Caco-2 (cell line): ENCODE data around the gene QSOX2. TPM values are rescaled to one million over a fixed set of nuclear protein-coding genes. Genes with fewer than 3 reads are reported as not detected.

Experiments used
- BruUV-seq: library from RNA; stranded (reverse); fragments of 400-500 nt; replicated peaks from 2 replicates; lab custom pipeline; 2021; lab: Mats Ljungman, UMichigan
- CTCF ChIA-PET: fragments of 300-600 bp; sonication (Branson Sonifier 250); formaldehyde crosslinking; loops from one replicate; lab custom pipeline; 2022; ENCODE audit warnings: antibody characterized with exemption; lab: Charles Lee
- POLR2A ChIA-PET: fragments of 300-600 bp; sonication (Branson Sonifier 250); formaldehyde crosslinking; loops from one replicate; lab custom pipeline; 2022; ENCODE audit warnings: antibody characterized with exemption; lab: Charles Lee
- DNase-seq, 2 experiments: peaks; one replicate each; pipeline versions ENCODE4 v3.0.0 to v3.0.0-alpha.2; 2020 to 2022
- H3K27me3 ChIP-seq: replicated peaks from 2 replicates; pipeline ENCODE4 v1.6.0; 2011; ENCODE audit warnings: low read length; ENCODE audit not compliant: control insufficient read depth, insufficient read depth
- H3K36me3 ChIP-seq: 2 replicates; pipeline ENCODE4 v1.5.1; 2011; ENCODE audit warnings: low read length; ENCODE audit not compliant: control insufficient read depth, insufficient read depth
- H3K4me1 ChIP-seq: fragments of 250-450 bp; sonication (Bioruptor Pico); 2 replicates; pipeline ENCODE4 v1.5.1; 2020; ENCODE audit warnings: mild to moderate bottlenecking
- H3K4me3 ChIP-seq: 2 replicates; pipeline ENCODE4 v1.5.1; 2011; ENCODE audit warnings: low read depth, mild to moderate bottlenecking, control low read depth, low read length
- H3K9me3 ChIP-seq: fragments of 250-450 bp; sonication (Bioruptor Pico); 2 replicates; pipeline ENCODE4 v1.5.1; 2020; ENCODE audit warnings: mild to moderate bottlenecking, moderate library complexity
- H3K27ac Mint-ChIP-seq: one replicate; pipeline ENCODE4 v1.8.0; 2022; ENCODE audit warnings: mixed read lengths; ENCODE audit not compliant: unreplicated experiment
- H3K27me3 Mint-ChIP-seq: one replicate; pipeline ENCODE4 v1.8.0; 2022; ENCODE audit warnings: mixed read lengths; ENCODE audit not compliant: insufficient read depth, unreplicated experiment
- H3K36me3 Mint-ChIP-seq: one replicate; pipeline ENCODE4 v1.8.0; 2022; ENCODE audit warnings: mild to moderate bottlenecking, mixed read lengths; ENCODE audit not compliant: insufficient read depth, unreplicated experiment
- H3K4me1 Mint-ChIP-seq: one replicate; pipeline ENCODE4 v1.8.0; 2022; ENCODE audit warnings: low read depth, mixed read lengths; ENCODE audit not compliant: unreplicated experiment
- H3K4me3 Mint-ChIP-seq: one replicate; pipeline ENCODE4 v1.8.0; 2022; ENCODE audit warnings: mild to moderate bottlenecking, moderate library complexity, mixed read lengths; ENCODE audit not compliant: unreplicated experiment
- H3K9me3 Mint-ChIP-seq: one replicate; pipeline ENCODE4 v1.8.0; 2022; ENCODE audit warnings: mixed read lengths; ENCODE audit not compliant: unreplicated experiment
- intact Hi-C: fragments of 100-400 bp; cut with micrococcal nuclease; formaldehyde crosslinking; loops from one replicate; pipeline ENCODE4 v1.10.0; 2022; ENCODE audit not compliant: unreplicated experiment
- total RNA-seq: library from RNA; stranded (reverse); gene quantifications from 2 replicates; pipeline ENCODE4 v1.2.3, GENCODE V29; 2022
- TF ChIP-seq, protein P1 (sequence below), 2 experiments: fragments of 200-600 bp in 1 of 2; IDR thresholded peaks; 1 replicate in 1 of 2; 2 replicates in 1 of 2; pipeline versions ENCODE4 v1.5.1 to v1.8.0; 2011 to 2022; ENCODE audit warnings: antibody characterized with exemption in 1 of 2, control low read depth in 1 of 2, inconsistent platforms in 1 of 2, low read depth in 1 of 2, low read length in 1 of 2, mild to moderate bottlenecking in 1 of 2, moderate library complexity in 1 of 2; ENCODE audit not compliant: insufficient read depth in 1 of 2, severe bottlenecking in 1 of 2, unreplicated experiment in 1 of 2

Gene QSOX2
- total RNA-seq, 1 experiment from 2014 or later = 29.6 TPM

DNA sequence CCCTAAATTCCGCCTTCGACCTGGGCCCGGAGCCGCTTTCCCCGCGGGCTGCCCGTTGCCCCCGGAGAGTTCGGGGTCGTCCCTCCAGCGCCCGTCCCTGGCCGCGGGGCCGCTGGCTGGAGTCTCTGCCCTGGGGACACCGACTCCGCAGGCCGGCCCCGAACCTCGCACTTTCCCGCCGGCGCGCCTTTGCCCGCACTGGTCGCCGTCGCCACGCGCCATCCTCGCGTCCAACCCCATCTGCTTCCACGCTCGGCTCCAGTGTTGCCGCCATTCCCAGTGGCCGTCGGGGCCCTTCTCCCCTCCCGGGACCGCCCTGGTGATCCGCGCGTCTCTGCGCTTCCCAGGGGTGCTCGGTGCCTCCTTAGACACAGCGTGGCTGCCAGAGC, 51.7 kb downstream of the QSOX2 start:
- H3K27me3 ChIP-seq = no peaks in the 10 kb centered on the region
- CTCF ChIA-PET = no interaction called here

DNA sequence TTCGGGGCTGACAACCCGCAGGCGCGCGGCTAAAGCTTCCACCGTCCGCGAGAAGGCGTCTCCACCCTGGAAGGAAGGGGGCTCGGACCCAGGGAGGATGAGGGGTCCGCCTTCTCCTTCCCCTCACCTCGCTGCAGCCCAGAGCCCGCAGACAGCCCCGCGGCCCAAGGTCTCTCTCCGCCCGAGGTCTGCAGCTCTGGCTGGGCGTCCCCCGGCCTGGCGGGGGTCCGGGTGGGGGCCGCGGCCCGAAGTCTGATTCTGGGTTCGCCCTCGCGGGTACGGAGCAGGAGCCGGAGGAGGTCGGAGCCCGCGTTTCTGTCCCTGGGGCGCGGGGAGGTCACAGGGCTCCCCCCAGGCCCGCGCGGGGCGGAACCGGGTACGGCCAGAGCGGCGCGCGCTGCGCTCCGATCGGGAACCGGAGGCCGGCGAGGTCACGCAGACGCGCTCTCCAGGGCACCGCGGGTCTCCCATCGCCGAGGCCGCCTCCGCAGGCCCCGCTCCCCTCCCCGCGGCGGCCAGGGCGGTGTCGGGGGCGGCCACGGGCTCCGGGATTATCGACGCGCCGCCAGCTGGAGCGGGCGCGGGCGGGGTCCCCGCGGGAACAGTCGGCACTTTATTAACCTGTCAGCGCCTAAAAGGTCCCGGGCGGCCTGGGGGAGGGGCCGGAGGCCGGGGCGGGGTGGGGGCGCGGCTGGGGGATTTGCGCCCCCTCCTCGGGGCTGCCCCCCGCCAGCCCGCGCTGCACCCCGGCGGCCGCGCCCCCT, 52.3 kb downstream of the QSOX2 start:
- ChIA-PET POLR2A (no interaction called here), CTCF (no interaction called here)
- Mint-ChIP-seq H3K4me3 (peak overlapping the region; percentile 51), H3K27ac (no peak overlapping the region), H3K36me3 (no peaks in the 10 kb centered on the region), H3K27me3 (no peaks in the 10 kb centered on the region), H3K4me1 (peaks cover 10% of the 10 kb centered on the region), H3K9me3 (no peaks in the 10 kb centered on the region)
- no peak for DNase-seq
- intact Hi-C loops = no loop called here
- H3K4me3 ChIP-seq = peak overlapping the region; percentile 19
- H3K4me1 ChIP-seq = peaks cover 12% of the 10 kb centered on the region
- BruUV-seq = no TSS peak
- H3K9me3 ChIP-seq = no peaks in the 10 kb centered on the region
- TF ChIP-seq, protein P1, sequence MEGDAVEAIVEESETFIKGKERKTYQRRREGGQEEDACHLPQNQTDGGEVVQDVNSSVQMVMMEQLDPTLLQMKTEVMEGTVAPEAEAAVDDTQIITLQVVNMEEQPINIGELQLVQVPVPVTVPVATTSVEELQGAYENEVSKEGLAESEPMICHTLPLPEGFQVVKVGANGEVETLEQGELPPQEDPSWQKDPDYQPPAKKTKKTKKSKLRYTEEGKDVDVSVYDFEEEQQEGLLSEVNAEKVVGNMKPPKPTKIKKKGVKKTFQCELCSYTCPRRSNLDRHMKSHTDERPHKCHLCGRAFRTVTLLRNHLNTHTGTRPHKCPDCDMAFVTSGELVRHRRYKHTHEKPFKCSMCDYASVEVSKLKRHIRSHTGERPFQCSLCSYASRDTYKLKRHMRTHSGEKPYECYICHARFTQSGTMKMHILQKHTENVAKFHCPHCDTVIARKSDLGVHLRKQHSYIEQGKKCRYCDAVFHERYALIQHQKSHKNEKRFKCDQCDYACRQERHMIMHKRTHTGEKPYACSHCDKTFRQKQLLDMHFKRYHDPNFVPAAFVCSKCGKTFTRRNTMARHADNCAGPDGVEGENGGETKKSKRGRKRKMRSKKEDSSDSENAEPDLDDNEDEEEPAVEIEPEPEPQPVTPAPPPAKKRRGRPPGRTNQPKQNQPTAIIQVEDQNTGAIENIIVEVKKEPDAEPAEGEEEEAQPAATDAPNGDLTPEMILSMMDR (IDR thresholded peaks at IDR 0.05; ENCODE audit: insufficient read depth in 1 of 2, low read depth in 1 of 2, low read length in 1 of 2, severe bottlenecking in 1 of 2, unreplicated experiment in 1 of 2) = no peak
- no peaks in the 10 kb centered on the region for H3K27me3 ChIP-seq
- H3K36me3 ChIP-seq = no peaks in the 10 kb centered on the region

More for the DNA sequence above, 51.7 kb downstream of the QSOX2 start:
- H3K9me3 Mint-ChIP-seq = no peaks in the 10 kb centered on the region
- BruUV-seq = no TSS peak
- H3K9me3 ChIP-seq = no peaks in the 10 kb centered on the region
- H3K4me1 ChIP-seq = peaks cover 12% of the 10 kb centered on the region
- TF ChIP-seq, protein P1 (IDR thresholded peaks at IDR 0.05; ENCODE audit: insufficient read depth in 1 of 2, low read depth in 1 of 2, low read length in 1 of 2, severe bottlenecking in 1 of 2, unreplicated experiment in 1 of 2) = no peak
- intact Hi-C loops = no loop called here
- H3K27me3 Mint-ChIP-seq = no peaks in the 10 kb centered on the region
- H3K4me1 Mint-ChIP-seq = peaks cover 10% of the 10 kb centered on the region
- DNase-seq = no peak
- H3K4me3 Mint-ChIP-seq = peak overlapping the region; percentile 51
- no peak overlapping the region; the same call in 1 of the 2 replicates for H3K4me3 ChIP-seq
- H3K27ac Mint-ChIP-seq = no peak overlapping the region
- no peaks in the 10 kb centered on the region for H3K36me3 Mint-ChIP-seq
- H3K36me3 ChIP-seq = no peaks in the 10 kb centered on the region
- POLR2A ChIA-PET = no interaction called here

DNA sequence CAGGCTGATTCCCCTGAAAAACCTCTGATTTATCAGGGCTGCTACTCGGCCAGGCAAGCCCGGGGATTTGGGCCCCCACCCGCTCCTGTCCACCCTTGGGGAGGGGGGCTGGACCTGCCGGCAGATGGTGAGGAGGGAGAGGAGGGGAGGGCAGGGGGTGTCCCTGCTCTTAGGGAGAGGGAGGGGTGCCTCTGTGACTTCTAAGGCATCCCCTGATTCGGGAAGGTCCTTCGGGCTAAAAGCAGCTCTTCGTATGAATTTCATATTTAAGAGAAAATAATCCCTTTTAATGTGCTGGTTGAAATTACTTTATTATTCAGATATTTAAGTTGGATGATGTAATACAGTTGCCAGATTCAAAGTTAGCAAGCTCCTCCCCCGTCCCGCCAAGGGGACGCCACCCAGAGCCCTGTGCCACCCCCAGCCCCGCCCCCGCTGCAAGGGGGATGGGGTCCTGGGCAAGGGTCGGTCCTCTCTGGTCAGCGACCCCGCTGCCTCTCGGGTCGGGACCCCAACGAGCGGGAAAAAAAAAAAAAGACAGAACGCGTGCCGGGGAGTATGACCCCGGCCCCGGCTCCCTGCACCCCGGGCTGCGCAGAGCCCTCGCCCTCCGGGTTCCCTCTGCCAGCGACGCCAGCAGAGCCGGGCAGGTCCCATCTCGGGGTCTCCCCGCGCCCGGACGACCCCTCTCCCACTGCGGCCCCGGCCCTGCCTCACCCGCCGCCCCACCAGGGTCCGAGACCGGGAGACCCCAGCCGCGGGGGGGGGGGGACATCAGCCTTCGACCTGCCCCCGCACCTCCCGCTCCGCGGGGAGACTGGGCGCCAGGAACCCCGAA, 53.1 kb downstream of the QSOX2 start:
- intact Hi-C loops = no loop called here
- CTCF ChIA-PET = interaction anchor here (0.7 kb wide), 1 partner anchor 258 kb away, joined by 3 read pairs; no protein-coding TSS in a partner anchor
- Mint-ChIP-seq H3K36me3 (no peaks in the 10 kb centered on the region), H3K9me3 (no peaks in the 10 kb centered on the region), H3K4me3 (no peak overlapping the region), H3K27me3 (no peaks in the 10 kb centered on the region), H3K4me1 (peaks cover 10% of the 10 kb centered on the region), H3K27ac (no peak overlapping the region)
- POLR2A ChIA-PET = no interaction called here
- TF ChIP-seq, protein P1 (IDR thresholded peaks at IDR 0.05; ENCODE audit: insufficient read depth in 1 of 2, low read depth in 1 of 2, low read length in 1 of 2, severe bottlenecking in 1 of 2, unreplicated experiment in 1 of 2) = no peak
- Histone ChIP-seq H3K27me3 (no peaks in the 10 kb centered on the region), H3K4me3 (no peak overlapping the region), H3K36me3 (no peaks in the 10 kb centered on the region), H3K9me3 (no peaks in the 10 kb centered on the region), H3K4me1 (peaks cover 12% of the 10 kb centered on the region)
- DNase-seq = no peak
- BruUV-seq = no TSS peak
